HG02610 (cell line): ENCODE measurements around the gene USP36.

Experiments used
- ATAC-seq: cut with Tn5 transposase; IDR thresholded peaks from one replicate; pipeline ENCODE4 v1.9.1; 2021; ENCODE audit warnings: mild to moderate bottlenecking, moderate library complexity; ENCODE audit not compliant: unreplicated experiment

USP36 gene

DNA sequence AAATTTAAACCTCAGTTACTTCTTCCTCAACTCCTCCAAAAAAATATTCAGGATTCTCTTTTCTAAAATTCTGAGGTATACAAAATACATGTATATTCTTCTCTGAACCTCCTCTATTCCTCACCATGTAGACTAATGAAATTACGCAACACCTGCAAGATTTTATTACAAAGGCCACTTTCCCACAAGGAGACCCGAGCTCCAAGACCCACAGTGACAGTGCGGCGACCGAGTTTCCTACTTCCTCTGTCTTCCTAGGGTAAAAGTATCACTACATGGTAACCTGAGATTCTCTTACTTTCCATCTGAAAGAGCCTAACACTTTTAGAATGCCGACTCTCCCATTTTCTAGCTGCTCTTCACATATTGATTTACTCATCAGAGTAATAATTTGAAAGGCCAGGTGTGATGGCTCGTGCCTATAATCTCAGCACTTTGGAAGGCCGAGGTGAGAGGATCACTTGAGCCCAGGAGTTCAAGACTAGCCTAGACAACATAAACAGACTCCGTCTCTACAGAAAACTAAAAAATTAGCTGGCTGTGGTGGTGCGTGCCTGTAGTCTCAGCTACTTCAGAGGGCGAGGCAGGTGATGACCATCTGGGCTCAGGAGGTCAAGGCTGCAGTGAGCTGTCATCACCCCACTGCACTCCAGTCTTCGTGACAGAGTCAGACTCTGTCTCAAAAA lies 94.2 kb downstream of the USP36 start:
- ATAC-seq: no peak
